Endothelial cell of umbilical vein (primary cell): Measurements from ENCODE around the gene SLC2A2. TPM values are rescaled to one million over a fixed set of nuclear protein-coding genes. Genes with fewer than 3 reads are reported as not detected.

Experiments used
- BruUV-seq: library from RNA; stranded (reverse); fragments of 400-500 nt; replicated peaks from 2 replicates; lab custom pipeline; 2021; lab: Mats Ljungman, UMichigan
- CTCF ChIA-PET: fragments of 300-600, 350-600 bp; sonication (Branson Sonifier 250); formaldehyde crosslinking; loops from one replicate; lab custom pipeline; 2021; ENCODE audit warnings: antibody characterized with exemption, inconsistent platforms; lab: Charles Lee
- POLR2A ChIA-PET: fragments of 300-600, 350-600 bp; sonication (Branson Sonifier 250); formaldehyde crosslinking; loops from one replicate; lab custom pipeline; 2021; ENCODE audit warnings: antibody characterized with exemption, inconsistent platforms; lab: Charles Lee
- DNase-seq: peaks from one replicate; pipeline ENCODE4 v3.0.0-alpha.2; 2011; ENCODE audit warnings: low read depth, low spot score
- FAIRE-seq: peaks from 2 replicates; lab custom pipeline; 2011; peaks lifted over from hg19 to GRCh38; lab: Jason Lieb, UNC
- H2AFZ ChIP-seq: 2 replicates; pipeline ENCODE4 v1.6.0; 2012; ENCODE audit warnings: low read depth, low read length, control low read depth, inconsistent platforms
- H3K27ac ChIP-seq: 2 replicates; pipeline ENCODE4 v1.5.1; 2011; ENCODE audit warnings: low read depth, mild to moderate bottlenecking, control low read depth, low read length, moderate library complexity; ENCODE audit not compliant: insufficient read depth
- H3K27me3 ChIP-seq, 2 experiments: 2 replicates each; pipeline versions ENCODE4 v1.6.0 to v1.6.1; 2011; ENCODE audit warnings: low read length in 2 of 2, mixed read lengths in 1 of 2; ENCODE audit not compliant: control insufficient read depth in 2 of 2, insufficient read depth in 2 of 2
- H3K36me3 ChIP-seq, 2 experiments: 2 replicates in 1 of 2; 3 replicates in 1 of 2; pipeline ENCODE4 v1.5.1; 2011; ENCODE audit warnings: low read length in 2 of 2, mild to moderate bottlenecking in 1 of 2, moderate library complexity in 1 of 2; ENCODE audit not compliant: control insufficient read depth in 2 of 2, insufficient read depth in 2 of 2; ENCODE audit errors: extremely low read depth in 1 of 2
- H3K4me1 ChIP-seq: 3 replicates; pipeline ENCODE4 v1.5.1; 2011; ENCODE audit warnings: mild to moderate bottlenecking, low read length; ENCODE audit not compliant: control insufficient read depth, insufficient read depth; ENCODE audit errors: extremely low read depth
- H3K4me2 ChIP-seq: 2 replicates; pipeline ENCODE4 v1.6.1; 2011; ENCODE audit warnings: low read length, control low read depth, mixed read lengths; ENCODE audit not compliant: insufficient read depth
- H3K4me3 ChIP-seq, 3 experiments: fragments of 200-600 bp in 1 of 3; sonication (generic), shearing (Covaris generic) in 1 of 3; replicated peaks in 1 of 3; 2 replicates each; pipeline ENCODE4 v1.5.1; 2011 to 2016; ENCODE audit warnings: control low read depth in 3 of 3, low read length in 3 of 3, mild to moderate bottlenecking in 2 of 3, inconsistent platforms in 1 of 3, low read depth in 1 of 3, moderate library complexity in 1 of 3; ENCODE audit not compliant: insufficient read depth in 1 of 3
- H3K79me2 ChIP-seq: 2 replicates; pipeline ENCODE4 v1.6.0; 2012; ENCODE audit warnings: low read length, inconsistent platforms; ENCODE audit not compliant: control insufficient read depth, insufficient read depth
- H3K9ac ChIP-seq: replicated peaks from 2 replicates; pipeline ENCODE3; 2011; ENCODE audit warnings: low read length, control low read depth; ENCODE audit not compliant: insufficient read depth; ENCODE audit errors: extremely low read depth
- H3K9me1 ChIP-seq: replicated peaks from 3 replicates; pipeline ENCODE4 v1.6.0; 2011; ENCODE audit warnings: mild to moderate bottlenecking, low read length; ENCODE audit not compliant: control insufficient read depth, insufficient read depth; ENCODE audit errors: extremely low read depth
- H3K9me3 ChIP-seq: replicated peaks from 2 replicates; pipeline ENCODE4 v1.5.1; 2012; ENCODE audit warnings: low read length, inconsistent platforms; ENCODE audit not compliant: control insufficient read depth, insufficient read depth
- H4K20me1 ChIP-seq: replicated peaks from 2 replicates; pipeline ENCODE3; 2011; ENCODE audit warnings: mild to moderate bottlenecking, low read length; ENCODE audit not compliant: control insufficient read depth, insufficient read depth; ENCODE audit errors: extremely low read depth
- EZH2 ChIP-seq: IDR thresholded peaks from 2 replicates; pipeline ENCODE4 v1.6.1; 2012; ENCODE audit warnings: borderline replicate concordance, low read depth, mild to moderate bottlenecking, moderate library complexity, low read length, inconsistent platforms; ENCODE audit not compliant: severe bottlenecking
- FOS ChIP-seq: IDR thresholded peaks from 2 replicates; pipeline ENCODE4 v1.6.1; 2011; ENCODE audit warnings: mild to moderate bottlenecking, low read length, moderate library complexity, borderline replicate concordance; ENCODE audit not compliant: insufficient read depth
- GATA2 ChIP-seq: IDR thresholded peaks from 2 replicates; pipeline ENCODE4 v1.7.0; 2011; ENCODE audit warnings: low read depth, mild to moderate bottlenecking, moderate library complexity, mixed read lengths, low read length; ENCODE audit not compliant: insufficient read length, insufficient read depth
- JUN ChIP-seq: IDR thresholded peaks from 2 replicates; pipeline ENCODE4 v1.6.1; 2011; ENCODE audit warnings: borderline replicate concordance, low read depth; ENCODE audit not compliant: insufficient read length, insufficient read depth
- MYC ChIP-seq: IDR thresholded peaks from one replicate; pipeline ENCODE4 v1.6.1; 2011; ENCODE audit warnings: mild to moderate bottlenecking, low read depth, low read length
- POLR2A ChIP-seq: IDR thresholded peaks from 2 replicates; pipeline ENCODE4 v1.6.1; 2012; ENCODE audit warnings: low read depth, mild to moderate bottlenecking, control low read depth, low read length
- POLR2AphosphoS5 ChIP-seq: IDR thresholded peaks from 2 replicates; pipeline ENCODE4 v1.6.1; 2012; ENCODE audit warnings: low read depth, mild to moderate bottlenecking, control low read depth, low read length, moderate library complexity; ENCODE audit not compliant: insufficient read depth
- dilution Hi-C: fragments of 300-500 bp; cut with MboI; formaldehyde crosslinking; loops from one replicate; pipeline ENCODE4 v1.15.0; 2019; ENCODE audit warnings: low sequenced_read_pairs; ENCODE audit not compliant: extremely low pct_ligation_motif_present
- intact Hi-C: fragments of 100-400 bp; cut with micrococcal nuclease; formaldehyde crosslinking; loops from one replicate; pipeline ENCODE4 v1.10.0; 2022
- polyA plus RNA-seq, 4 experiments: library from polyadenylated mRNA; depleted of rRNA in 3 of 4; stranded (reverse) in 3 of 4; unstranded in 1 of 4; fragments of >200 nt; gene quantifications; 2 replicates each; pipeline versions ENCODE4 v1.2.1 to v1.2.3, GENCODE V29; 2011 to 2012; ENCODE audit warnings: missing spikeins in 1 of 4
- total RNA-seq: library from RNA; stranded (reverse); gene quantifications from 2 replicates; pipeline ENCODE4 v1.2.3, GENCODE V29; 2021
- TF ChIP-seq, protein P1 (sequence below), 2 donors: IDR thresholded peaks; 1 replicate in 1 of 2; 2 replicates in 1 of 2; pipeline ENCODE4 v1.5.1; 2011; ENCODE audit warnings: low read length in 2 of 2, mild to moderate bottlenecking in 2 of 2, moderate library complexity in 2 of 2, control low read depth in 1 of 2, inconsistent platforms in 1 of 2, low read depth in 1 of 2; ENCODE audit not compliant: insufficient read depth in 1 of 2; ENCODE audit errors: extremely low read depth in 1 of 2
- TF ChIP-seq, protein P2 (sequence below): IDR thresholded peaks from 2 replicates; pipeline ENCODE4 v1.6.1; 2011; ENCODE audit not compliant: insufficient read depth, insufficient read length

The SLC2A2 gene
- total and polyA plus RNA-seq, 2 donors (not counting 3 experiments of a cell fraction or from before 2014, with no cell fraction given) = not detected

DNA sequence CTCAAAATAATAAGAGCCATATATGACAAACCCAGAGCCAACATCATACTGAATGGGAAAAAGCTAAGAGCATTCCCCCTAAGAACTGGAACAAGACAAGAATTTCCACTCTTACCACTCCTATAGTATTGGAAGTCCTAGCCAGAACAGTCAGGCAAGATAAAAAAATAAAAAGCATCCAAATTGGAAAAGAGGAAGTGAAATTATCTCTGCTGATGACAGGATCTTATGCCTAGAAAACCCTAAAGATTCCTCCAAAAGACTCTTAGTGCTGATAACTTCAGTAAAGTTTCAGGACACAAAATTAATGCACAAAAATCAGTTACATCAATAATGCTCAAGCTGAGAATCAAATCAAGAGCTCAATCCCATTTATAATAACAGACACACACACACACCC, 45.9 kb upstream of the SLC2A2 start:
- DNase-seq (no peak), FAIRE-seq (no peak)
- Histone ChIP-seq H3K9me1 (no peaks in the 10 kb centered on the region), H3K9ac (no peak overlapping the region), H3K4me2 (no peak overlapping the region), H4K20me1 (no peaks in the 10 kb centered on the region), H3K27ac (no peak overlapping the region), H3K27me3 (no peaks in the 10 kb centered on the region), H3K4me3 (no peak overlapping the region), H2AFZ (no peak overlapping the region), H3K36me3 (peaks cover 4% of the 10 kb centered on the region in 2 experiments), H3K9me3 (no peaks in the 10 kb centered on the region), H3K79me2 (no peaks in the 10 kb centered on the region), H3K4me1 (no peaks in the 10 kb centered on the region)
- BruUV-seq = no TSS peak
- intact Hi-C loops (no loop called here), dilution Hi-C loops (no loop called here)
- ChIA-PET POLR2A (no interaction called here), CTCF (interaction anchor here (1.1 kb wide), 1 partner anchor 11 kb away, joined by 3 read pairs; no protein-coding TSS in a partner anchor)
- TF ChIP-seq FOS = no peak
- no peak for TF ChIP-seq EZH2
- TF ChIP-seq MYC = no peak
- TF ChIP-seq, protein P1, sequence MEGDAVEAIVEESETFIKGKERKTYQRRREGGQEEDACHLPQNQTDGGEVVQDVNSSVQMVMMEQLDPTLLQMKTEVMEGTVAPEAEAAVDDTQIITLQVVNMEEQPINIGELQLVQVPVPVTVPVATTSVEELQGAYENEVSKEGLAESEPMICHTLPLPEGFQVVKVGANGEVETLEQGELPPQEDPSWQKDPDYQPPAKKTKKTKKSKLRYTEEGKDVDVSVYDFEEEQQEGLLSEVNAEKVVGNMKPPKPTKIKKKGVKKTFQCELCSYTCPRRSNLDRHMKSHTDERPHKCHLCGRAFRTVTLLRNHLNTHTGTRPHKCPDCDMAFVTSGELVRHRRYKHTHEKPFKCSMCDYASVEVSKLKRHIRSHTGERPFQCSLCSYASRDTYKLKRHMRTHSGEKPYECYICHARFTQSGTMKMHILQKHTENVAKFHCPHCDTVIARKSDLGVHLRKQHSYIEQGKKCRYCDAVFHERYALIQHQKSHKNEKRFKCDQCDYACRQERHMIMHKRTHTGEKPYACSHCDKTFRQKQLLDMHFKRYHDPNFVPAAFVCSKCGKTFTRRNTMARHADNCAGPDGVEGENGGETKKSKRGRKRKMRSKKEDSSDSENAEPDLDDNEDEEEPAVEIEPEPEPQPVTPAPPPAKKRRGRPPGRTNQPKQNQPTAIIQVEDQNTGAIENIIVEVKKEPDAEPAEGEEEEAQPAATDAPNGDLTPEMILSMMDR (IDR thresholded peaks at IDR 0.05; ENCODE audit: extremely low read depth in 1 of 2, insufficient read depth in 1 of 2, low read depth in 1 of 2, low read length in 2 of 2) = no peak
- no peak for TF ChIP-seq JUN
- TF ChIP-seq POLR2A = no peak
- no peak for TF ChIP-seq GATA2
- no peak for TF ChIP-seq POLR2AphosphoS5
- TF ChIP-seq, protein P2, sequence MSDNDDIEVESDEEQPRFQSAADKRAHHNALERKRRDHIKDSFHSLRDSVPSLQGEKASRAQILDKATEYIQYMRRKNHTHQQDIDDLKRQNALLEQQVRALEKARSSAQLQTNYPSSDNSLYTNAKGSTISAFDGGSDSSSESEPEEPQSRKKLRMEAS = no peak
